Motor neuron (in vitro differentiated cells): ENCODE measurements around the gene RXYLT1. TPM values are rescaled to one million over a fixed set of nuclear protein-coding genes. Genes with fewer than 3 reads are reported as not detected.
A peak's percentile ranks its signal among the peaks of the same experiment; 100 is the strongest.

Source experiments
- ATAC-seq, 8 experiments: fragments of 200-7000 bp; cut with Tn5 transposase; replicated peaks in 6 of 8; 2 replicates each; pipeline ENCODE4 v1.8.0; 2021; ENCODE audit warnings: mild to moderate bottlenecking in 8 of 8, moderate library complexity in 8 of 8
- H3K27ac ChIP-seq, 2 donors: fragments of 250-450 bp; sonication (Bioruptor Pico); 2 replicates each; pipeline ENCODE4 v1.9.0; 2021; ENCODE audit warnings: antibody characterized with exemption in 2 of 2, mild to moderate bottlenecking in 2 of 2, moderate library complexity in 1 of 2
- H3K4me1 ChIP-seq, 2 donors: fragments of 250-450 bp; sonication (Bioruptor Pico); replicated peaks in 1 of 2; 2 replicates each; pipeline ENCODE4 v1.6.1; 2021; ENCODE audit warnings: antibody characterized with exemption in 2 of 2, mild to moderate bottlenecking in 2 of 2, moderate library complexity in 1 of 2
- H3K4me3 ChIP-seq, 5 donors: fragments of 250-450 bp; sonication (Bioruptor Pico); 2 replicates each; pipeline ENCODE4 v1.9.0; 2021; ENCODE audit warnings: antibody characterized with exemption in 5 of 5, mild to moderate bottlenecking in 5 of 5, moderate library complexity in 4 of 5
- WGBS, 10 experiments: fragments of 450-650 bp; shearing (Covaris generic); methylation state at CpG; one replicate each; pipeline ENCODE4 v1.0.0; 2022; 5-methylcytosine and 5-hydroxymethylcytosine counted together
- in situ Hi-C, 9 experiments: fragments of 400-800 bp; cut with MboI; loops; one replicate each; pipeline ENCODE4 v1.15.0; 2021; ENCODE audit warnings: low sequenced_read_pairs in 9 of 9, low pct_unique_long_range_greater_than_20kb in 2 of 9; ENCODE audit not compliant: unreplicated experiment in 9 of 9
- total RNA-seq, 8 experiments: library from RNA; unstranded; fragments of 300-600 nt; gene quantifications; 2 replicates each; pipeline versions ENCODE4 v1.2.3 to v1.2.4, GENCODE V29; 2022

Gene RXYLT1
- total RNA-seq, 8 experiments from 2014 or later, result 11.0 to 32.4 (median 17.4) TPM

DNA sequence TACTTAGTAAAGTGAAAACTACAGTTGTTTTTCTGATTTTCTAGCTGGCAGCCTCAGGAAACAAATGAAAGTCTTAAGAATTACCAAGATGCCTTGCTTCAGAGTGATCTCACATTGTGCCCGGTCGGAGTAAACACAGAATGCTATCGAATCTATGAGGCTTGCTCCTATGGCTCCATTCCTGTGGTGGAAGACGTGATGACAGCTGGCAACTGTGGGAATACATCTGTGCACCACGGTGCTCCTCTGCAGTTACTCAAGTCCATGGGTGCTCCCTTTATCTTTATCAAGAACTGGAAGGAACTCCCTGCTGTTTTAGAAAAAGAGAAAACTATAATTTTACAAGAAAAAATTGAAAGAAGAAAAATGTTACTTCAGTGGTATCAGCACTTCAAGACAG lies 28.9 kb downstream of the RXYLT1 start:
- Histone ChIP-seq H3K4me3 (no peak overlapping the region), H3K4me1 (no peaks in the 10 kb centered on the region), H3K27ac (no peak overlapping the region)
- ATAC-seq, result no peak
- 39 to 98% (median 81%) methylated on average over 1 to 5 of the region's 5 CpGs; no CpG with 5 or more reads in 1 of the 10 experiments for WGBS, 10 experiments
- in situ Hi-C loops, result loop anchor here in 2 of 9 experiments (25.0 kb wide), 1 partner anchor 396 kb away; no protein-coding TSS in a partner anchor

- ATAC-seq, result no peak
- Histone ChIP-seq H3K4me3 (no peak overlapping the region), H3K4me1 (no peaks in the 10 kb centered on the region), H3K27ac (no peak overlapping the region)
- in situ Hi-C loops, result loop anchor here in 2 of 9 experiments (25.0 kb wide), 1 partner anchor 397 kb away; no protein-coding TSS in a partner anchor
- 17 to 100% (median 88%) methylated on average over 1 to 4 of the region's 4 CpGs; no CpG with 5 or more reads in 1 of the 10 experiments for WGBS, 10 experiments
Observed at GRCh38 chr12:63809566-63809965, 29.9 kb downstream of the RXYLT1 start.

DNA sequence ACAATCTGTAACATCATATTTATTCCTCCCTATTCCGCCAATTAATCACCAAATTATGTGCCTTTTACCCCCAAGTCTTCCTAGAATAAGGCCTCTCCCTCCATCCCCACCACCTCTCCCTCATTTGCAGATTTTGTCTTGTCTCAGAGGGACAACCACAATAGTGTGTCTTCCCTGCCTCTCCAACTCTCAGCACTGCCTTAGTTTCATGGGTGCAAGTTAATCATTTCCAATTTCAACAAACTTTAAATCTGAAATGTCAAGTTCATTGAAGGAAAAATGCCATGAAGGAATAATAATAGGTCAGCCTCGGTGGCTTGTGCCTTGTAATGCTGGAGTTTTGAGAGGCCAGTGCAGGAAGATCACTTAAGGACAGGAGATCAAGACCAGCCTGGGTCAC lies 31.6 kb downstream of the RXYLT1 start:
- in situ Hi-C loops, result loop anchor here in 2 of 9 experiments (25.0 kb wide), 1 partner anchor 399 kb away; no protein-coding TSS in a partner anchor
- Histone ChIP-seq H3K4me1 (no peaks in the 10 kb centered on the region), H3K4me3 (no peak overlapping the region), H3K27ac (no peak overlapping the region)
- ATAC-seq, result no peak
- 64 to 83% (median 70%) methylated on average over 1 to 2 of the region's 2 CpGs; no CpG with 5 or more reads in 3 of the 10 experiments for WGBS, 10 experiments

- no peaks in the 10 kb centered on the region for H3K4me1 ChIP-seq
- H3K4me3 ChIP-seq, result no peak overlapping the region
- WGBS, 10 experiments, result 79 to 100% (median 94%) methylated on average over 2 of the region's 2 CpGs; no CpG with 5 or more reads in 2 of the 10 experiments
- H3K27ac ChIP-seq, result no peak overlapping the region
- in situ Hi-C loops, result loop anchor here in 2 of 9 experiments (25.0 kb wide), 1 partner anchor 399 kb away; no protein-coding TSS in a partner anchor
- ATAC-seq, result no peak
Observed at GRCh38 chr12:63811755-63812154, 32.0 kb downstream of the RXYLT1 start.

- in situ Hi-C loops, result loop anchor here in 2 of 9 experiments (25.0 kb wide), 1 partner anchor 402 kb away; no protein-coding TSS in a partner anchor
- no peak for ATAC-seq
- WGBS, 10 experiments, result 11 to 93% (median 84%) methylated on average over 1 to 4 of the region's 4 CpGs
Observed at GRCh38 chr12:63814146-63814772, 34.5 kb downstream of the RXYLT1 start.

GRCh38 chr12:63815482-63815852 lies 35.8 kb downstream of the RXYLT1 start:
- H3K4me1 ChIP-seq, result no peaks in the 10 kb centered on the region
- WGBS, 10 experiments, result 73 to 94% (median 88%) methylated on average over 2 to 3 of the region's 3 CpGs; no CpG with 5 or more reads in 1 of the 10 experiments
- H3K27ac ChIP-seq, result no peak overlapping the region
- ATAC-seq, result no peak
- in situ Hi-C loops, result loop anchor here in 2 of 9 experiments (25.0 kb wide), 1 partner anchor 403 kb away; no protein-coding TSS in a partner anchor
- no peak overlapping the region for H3K4me3 ChIP-seq

More at GRCh38 chr12:63814146-63814772, 34.5 kb downstream of the RXYLT1 start:
- Histone ChIP-seq H3K4me3 (no peak overlapping the region), H3K4me1 (no peaks in the 10 kb centered on the region), H3K27ac (no peak overlapping the region)

DNA sequence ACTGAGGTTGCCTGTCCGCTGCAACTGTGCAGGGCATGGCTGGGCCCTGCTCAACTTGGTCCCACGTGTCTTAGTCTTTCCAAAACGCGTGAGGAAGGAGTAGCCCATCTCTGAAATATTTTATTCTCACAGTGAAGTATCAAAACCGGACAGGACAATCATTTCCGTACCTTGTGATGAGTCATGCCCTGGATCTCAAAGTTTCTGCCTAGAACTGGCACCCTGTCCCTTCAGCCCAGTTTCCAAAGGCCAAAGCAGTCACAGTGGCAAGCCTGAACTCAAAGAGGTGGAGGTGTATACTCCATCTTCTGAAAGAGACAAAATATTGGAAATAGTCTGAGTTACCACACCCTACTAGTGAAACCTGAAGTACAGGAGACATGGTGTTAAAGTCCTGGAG lies 36.3 kb downstream of the RXYLT1 start:
- in situ Hi-C loops, result loop anchor here in 2 of 9 experiments (25.0 kb wide), 1 partner anchor 404 kb away; no protein-coding TSS in a partner anchor
- no peak for ATAC-seq
- Histone ChIP-seq H3K27ac (no peak overlapping the region), H3K4me1 (no peaks in the 10 kb centered on the region), H3K4me3 (no peak overlapping the region)
- WGBS, 10 experiments, result 60 to 95% (median 90%) methylated on average over 1 to 5 of the region's 6 CpGs; no CpG with 5 or more reads in 5 of the 10 experiments

DNA sequence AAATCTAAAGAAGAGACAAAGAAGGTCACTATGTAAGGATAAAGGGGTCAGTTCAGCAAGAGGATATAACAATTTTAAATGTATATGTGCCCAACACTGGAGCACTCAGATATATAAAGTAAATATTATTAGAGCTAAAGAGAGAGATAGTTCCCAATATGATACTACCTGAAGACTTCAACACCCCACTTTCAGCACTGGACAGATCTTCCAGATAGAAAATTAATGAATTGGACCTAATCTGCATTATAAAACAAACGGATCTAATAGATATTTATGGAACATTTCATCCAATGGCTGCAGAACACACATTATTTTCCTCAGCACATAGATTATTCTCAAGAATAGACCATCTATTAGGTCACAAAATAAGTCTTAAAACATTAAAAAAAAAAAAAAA lies 40.7 kb downstream of the RXYLT1 start:
- Histone ChIP-seq H3K4me3 (no peak overlapping the region), H3K4me1 (no peaks in the 10 kb centered on the region), H3K27ac (no peak overlapping the region)
- WGBS, 10 experiments, result 55 to 89% (median 77%) methylated on average over 1 of the region's 1 CpG; no CpG with 5 or more reads in 4 of the 10 experiments
- in situ Hi-C loops, result loop anchor here in 2 of 9 experiments (25.0 kb wide), 1 partner anchor 408 kb away; no protein-coding TSS in a partner anchor
- ATAC-seq, result no peak

- in situ Hi-C loops, result loop anchor here in 2 of 9 experiments (25.0 kb wide), 1 partner anchor 410 kb away; no protein-coding TSS in a partner anchor
- Histone ChIP-seq H3K27ac (no peak overlapping the region), H3K4me3 (no peak overlapping the region), H3K4me1 (no peaks in the 10 kb centered on the region)
- 0 to 96% (median 82%) methylated on average over 3 to 12 of the region's 38 CpGs; no CpG with 5 or more reads in 5 of the 10 experiments for WGBS, 10 experiments
- peak in 3 of 8 experiments; percentile 83 to 89 (median 83) for ATAC-seq
Observed at GRCh38 chr12:63821781-63822251, 42.1 kb downstream of the RXYLT1 start.

- ATAC-seq, result peak in 1 of 8 experiments; percentile 29
- in situ Hi-C loops, result loop anchor here in 2 of 9 experiments (25.0 kb wide), 1 partner anchor 410 kb away; no protein-coding TSS in a partner anchor
- WGBS, 10 experiments, result 41 to 96% (median 84%) methylated on average over 2 to 6 of the region's 6 CpGs
- Histone ChIP-seq H3K4me3 (no peak overlapping the region), H3K27ac (no peak overlapping the region), H3K4me1 (no peaks in the 10 kb centered on the region)
Observed at GRCh38 chr12:63822352-63822751, 42.6 kb downstream of the RXYLT1 start.

DNA sequence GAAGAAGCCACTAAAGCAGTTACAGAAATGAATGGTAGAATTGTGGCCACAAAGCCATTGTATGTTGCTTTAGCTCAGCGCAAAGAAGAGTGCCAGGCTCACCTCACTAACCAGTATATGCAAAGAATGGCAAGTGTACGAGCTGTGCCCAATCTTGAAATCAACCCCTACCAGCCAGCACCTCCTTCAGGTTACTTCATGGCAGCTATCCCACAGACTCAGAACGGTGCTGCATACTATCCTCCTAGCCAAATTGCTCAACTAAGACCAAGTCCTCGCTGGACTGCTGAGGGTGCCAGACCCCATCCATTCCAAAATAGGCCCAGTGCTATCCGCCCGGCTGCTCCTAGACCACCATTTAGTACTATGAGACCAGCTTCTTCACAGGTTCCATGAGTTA lies 43.3 kb downstream of the RXYLT1 start:
- H3K27ac ChIP-seq, result no peak overlapping the region
- WGBS, 10 experiments, result 79 to 100% (median 91%) methylated on average over 1 to 6 of the region's 6 CpGs; no CpG with 5 or more reads in 2 of the 10 experiments
- in situ Hi-C loops, result loop anchor here in 2 of 9 experiments (25.0 kb wide), 1 partner anchor 411 kb away; no protein-coding TSS in a partner anchor
- no peaks in the 10 kb centered on the region for H3K4me1 ChIP-seq
- ATAC-seq, result no peak
- no peak overlapping the region for H3K4me3 ChIP-seq

DNA sequence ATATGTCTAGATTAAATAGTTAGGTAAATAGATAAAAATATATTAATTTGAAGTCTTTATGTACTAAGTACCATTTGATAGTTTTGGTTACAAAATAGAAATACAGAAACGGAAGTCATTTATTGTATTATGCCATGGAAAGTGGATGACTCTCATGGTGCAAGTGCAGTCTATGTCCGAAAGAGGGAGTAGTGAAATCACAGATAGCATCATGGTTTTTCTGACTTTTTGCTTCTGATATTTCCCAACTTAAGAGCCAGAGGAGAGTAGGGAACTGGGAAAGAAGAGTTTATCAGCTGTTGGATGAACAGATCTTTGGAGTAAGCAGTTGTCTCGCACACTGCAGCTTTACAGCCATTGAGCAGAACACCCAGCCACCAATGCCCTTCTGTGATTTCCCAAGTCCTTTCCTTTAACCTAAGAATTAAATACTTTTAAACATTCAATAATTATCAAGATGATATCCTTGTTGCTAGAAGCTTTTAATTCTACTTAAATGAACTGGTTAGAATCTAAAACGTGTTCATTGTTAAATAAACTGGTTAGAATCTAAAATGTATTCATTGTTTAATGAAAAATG lies 46.4 kb downstream of the RXYLT1 start:
- Histone ChIP-seq H3K27ac (no peak overlapping the region), H3K4me1 (no peaks in the 10 kb centered on the region), H3K4me3 (no peak overlapping the region)
- 0 to 80% (median 17%) methylated on average over 1 to 4 of the region's 4 CpGs; no CpG with 5 or more reads in 1 of the 10 experiments for WGBS, 10 experiments
- peak in 4 of 8 experiments; percentile 19 to 68 (median 40) for ATAC-seq
- in situ Hi-C loops, result loop anchor here in 8 of 9 experiments (25.0 kb wide), 3 partner anchors 411 to 561 kb away; partner anchors contain the start of gene C12orf56 (in 3 of the 8)
